ENCODE results near the gene BIRC2. TPM values are rescaled to one million over a fixed set of nuclear protein-coding genes. Genes with fewer than 3 reads are reported as not detected.

BIRC2 gene
- total RNA-seq, 1 experiment from 2014 or later, result 32.0 TPM

GRCh38 chr11:102316346-102316904, 30.6 kb upstream of the BIRC2 start:
- Histone ChIP-seq H3K27me3 (replicated peaks; ENCODE audit: insufficient read depth, low read depth, low read length, poor library complexity) (no peaks in the 10 kb centered on the region), H3K4me1 (ENCODE audit: insufficient read depth, low read length, poor library complexity, severe bottlenecking) (peaks cover 17% of the 10 kb centered on the region), H3K4me3 (ENCODE audit: low read depth, low read length, poor library complexity, severe bottlenecking) (no peak overlapping the region), H3K36me3 (ENCODE audit: insufficient read depth, low read length, poor library complexity, severe bottlenecking) (no peaks in the 10 kb centered on the region), H3K27ac (ENCODE audit: low read depth, low read length, poor library complexity, severe bottlenecking) (no peak overlapping the region), H3K9me3 (ENCODE audit: low read depth, low read length, poor library complexity, severe bottlenecking) (no peaks in the 10 kb centered on the region)
- ChIA-PET CTCF (interaction anchor here (0.8 kb wide), 1 partner anchor 255 kb away, joined by 9 read pairs; no protein-coding TSS in a partner anchor), POLR2A (ENCODE audit: low non-redundant PET) (no interaction called here)
- BruUV-seq (replicated peaks), result TSS peak; percentile 96
- intact Hi-C loops (cut with micrococcal nuclease; ENCODE audit: unreplicated experiment), result no loop called here
- TF ChIP-seq EZH2 (IDR thresholded peaks at IDR 0.05; ENCODE audit: borderline replicate concordance, low read depth, low read length, poor library complexity, severe bottlenecking) (no peak), CTCF (conservative IDR thresholded peaks at IDR 0.05; ENCODE audit: low read depth, low read length) (no peak)
- no peak for DNase-seq (ENCODE audit: low spot score)

DNA sequence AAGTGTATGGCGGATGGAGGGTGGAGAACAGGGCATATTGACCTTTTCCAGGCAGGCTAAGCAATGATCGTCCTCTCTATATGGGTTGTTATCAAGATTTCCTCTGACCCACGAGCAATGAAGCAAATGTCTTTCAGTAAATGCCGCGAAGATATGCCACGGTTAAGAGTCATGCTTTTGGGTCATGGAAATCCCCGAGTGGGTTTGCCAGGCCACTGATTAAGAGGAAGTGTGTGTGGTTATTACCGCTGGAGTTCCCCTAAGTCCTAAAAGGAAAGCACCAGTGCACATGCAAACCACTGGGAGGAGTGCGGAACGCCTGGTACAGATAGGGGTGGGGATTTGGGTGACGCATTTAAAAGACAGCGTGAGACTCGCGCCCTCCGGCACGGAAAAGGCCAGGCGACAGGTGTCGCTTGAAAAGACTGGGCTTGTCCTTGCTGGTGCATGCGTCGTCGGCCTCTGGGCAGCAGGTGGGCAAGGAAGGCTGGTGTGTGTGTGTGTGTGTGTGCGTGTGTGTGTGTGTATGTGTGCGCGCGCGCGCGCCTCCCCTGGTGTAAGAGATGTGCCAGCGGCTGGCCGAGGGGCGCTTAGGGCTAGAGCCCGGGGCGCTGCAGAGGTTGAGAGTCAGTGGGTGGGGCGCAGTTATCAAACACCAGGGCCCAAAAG, 29.8 kb upstream of the BIRC2 start, which contains the start of gene BIRC3:
Gene BIRC3, plus strand, starts transcription at position 386 of the 669 bp plus-strand sequence. CDS start 7,026 bp downstream, outside the sequence.
- Histone ChIP-seq H3K9me3 (ENCODE audit: low read depth, low read length, poor library complexity, severe bottlenecking) (no peaks in the 10 kb centered on the region), H3K27ac (ENCODE audit: low read depth, low read length, poor library complexity, severe bottlenecking) (no peak within 1 kb of the TSS), H3K4me1 (ENCODE audit: insufficient read depth, low read length, poor library complexity, severe bottlenecking) (peaks cover 17% of the 10 kb centered on the region), H3K27me3 (replicated peaks; ENCODE audit: insufficient read depth, low read depth, low read length, poor library complexity) (no peaks in the 10 kb centered on the region), H3K36me3 (ENCODE audit: insufficient read depth, low read length, poor library complexity, severe bottlenecking) (no peaks in the 10 kb centered on the region), H3K4me3 (ENCODE audit: low read depth, low read length, poor library complexity, severe bottlenecking) (peak within 1 kb of the TSS; percentile 56)
- ChIA-PET CTCF (no interaction called here), POLR2A (ENCODE audit: low non-redundant PET) (no interaction called here)
- peak; percentile 47; the same call in 1 of the 2 replicates for TF ChIP-seq CTCF (conservative IDR thresholded peaks at IDR 0.05; ENCODE audit: low read depth, low read length)
- no peak for TF ChIP-seq EZH2 (IDR thresholded peaks at IDR 0.05; ENCODE audit: borderline replicate concordance, low read depth, low read length, poor library complexity, severe bottlenecking)
- intact Hi-C loops (cut with micrococcal nuclease; ENCODE audit: unreplicated experiment), result no loop called here
- DNase-seq (ENCODE audit: low spot score), result peak; percentile 89
- BruUV-seq (replicated peaks), result no TSS peak

- Histone ChIP-seq H3K9me3 (ENCODE audit: low read depth, low read length, poor library complexity, severe bottlenecking) (no peaks in the 10 kb centered on the region), H3K4me1 (ENCODE audit: insufficient read depth, low read length, poor library complexity, severe bottlenecking) (peaks cover 17% of the 10 kb centered on the region), H3K4me3 (ENCODE audit: low read depth, low read length, poor library complexity, severe bottlenecking) (peak overlapping the region; percentile 56), H3K27me3 (replicated peaks; ENCODE audit: insufficient read depth, low read depth, low read length, poor library complexity) (no peaks in the 10 kb centered on the region), H3K36me3 (ENCODE audit: insufficient read depth, low read length, poor library complexity, severe bottlenecking) (no peaks in the 10 kb centered on the region), H3K27ac (ENCODE audit: low read depth, low read length, poor library complexity, severe bottlenecking) (no peak overlapping the region)
- CTCF ChIA-PET, result no interaction called here
- POLR2A ChIA-PET (ENCODE audit: low non-redundant PET), result no interaction called here
- no peak for DNase-seq (ENCODE audit: low spot score)
- intact Hi-C loops (cut with micrococcal nuclease; ENCODE audit: unreplicated experiment), result no loop called here
- TF ChIP-seq EZH2 (IDR thresholded peaks at IDR 0.05; ENCODE audit: borderline replicate concordance, low read depth, low read length, poor library complexity, severe bottlenecking) (no peak), CTCF (conservative IDR thresholded peaks at IDR 0.05; ENCODE audit: low read depth, low read length) (no peak)
- no TSS peak for BruUV-seq (replicated peaks)
These were observed 29.3 kb upstream of the BIRC2 start for GRCh38 chr11:102317768-102318103.
